HG03095 (cell line): ENCODE data around the gene PPP1R9A.
"Not testable (repeated sequence)": the region's sequence is repeated elsewhere in the genome, so short reads cannot be mapped to it uniquely, and the experiment has no call there.

Source experiments
- ATAC-seq: cut with Tn5 transposase; IDR thresholded peaks from one replicate; pipeline ENCODE4 v1.9.1; 2021; ENCODE audit warnings: moderate library complexity; ENCODE audit not compliant: unreplicated experiment

PPP1R9A gene

DNA sequence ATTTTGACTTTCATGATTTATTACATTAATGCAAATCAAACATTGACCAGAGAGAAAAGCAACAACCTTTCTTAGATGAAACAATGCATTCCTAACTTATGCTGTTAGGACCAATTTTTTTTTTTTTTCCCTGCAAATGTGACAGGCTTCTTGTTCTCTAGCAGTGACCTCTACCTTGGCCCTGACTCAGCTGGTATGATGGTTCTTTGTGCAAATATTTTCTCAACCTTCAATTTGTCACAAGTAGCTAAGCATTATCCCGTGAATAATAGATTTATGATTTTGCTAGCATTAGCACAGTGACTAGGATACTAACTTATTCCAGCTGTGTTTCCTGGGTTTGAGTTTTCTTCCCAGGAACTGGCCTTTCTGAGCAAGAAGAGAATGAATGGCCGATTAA is 64.9 kb downstream of the PPP1R9A start:
- ATAC-seq: no peak

DNA sequence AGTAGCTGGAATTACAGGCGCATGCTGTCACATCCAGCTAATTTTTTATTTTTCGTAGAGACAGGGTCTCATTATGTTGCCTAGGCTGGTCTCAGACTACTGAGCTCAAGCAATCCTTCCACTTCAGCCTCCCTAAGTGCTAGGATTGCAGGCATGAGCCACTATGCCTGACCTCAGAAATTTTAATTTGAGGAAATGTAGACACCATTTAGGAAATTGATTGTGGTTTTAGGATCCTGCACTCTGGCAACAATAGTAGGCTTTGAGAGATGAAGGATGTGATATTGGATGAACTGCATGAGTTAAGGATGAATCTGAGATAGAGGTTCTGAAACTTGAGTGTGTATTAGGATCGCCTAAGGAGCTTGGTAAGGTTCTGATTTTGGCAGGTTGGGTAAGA is 66.5 kb downstream of the PPP1R9A start:
- no peak for ATAC-seq

DNA sequence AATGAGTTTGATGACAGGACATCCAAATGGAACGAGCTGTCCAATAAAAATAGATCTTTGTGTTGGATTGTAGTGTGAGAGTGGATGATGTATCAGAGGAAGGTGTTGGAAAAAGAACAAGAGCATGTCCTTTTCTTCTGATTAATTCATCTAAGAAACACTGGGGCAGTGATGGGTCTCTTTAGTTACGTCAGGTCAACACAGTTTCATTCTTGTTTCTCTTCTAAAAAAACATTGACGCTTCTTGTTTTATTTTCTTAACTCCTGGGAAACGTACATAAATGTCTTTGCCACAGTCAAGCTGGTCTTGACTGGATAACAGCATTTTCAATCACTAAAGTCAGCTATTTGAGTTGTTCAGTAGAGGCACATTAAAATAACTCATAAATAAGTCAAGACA is 67.0 kb downstream of the PPP1R9A start:
- ATAC-seq: no peak

DNA sequence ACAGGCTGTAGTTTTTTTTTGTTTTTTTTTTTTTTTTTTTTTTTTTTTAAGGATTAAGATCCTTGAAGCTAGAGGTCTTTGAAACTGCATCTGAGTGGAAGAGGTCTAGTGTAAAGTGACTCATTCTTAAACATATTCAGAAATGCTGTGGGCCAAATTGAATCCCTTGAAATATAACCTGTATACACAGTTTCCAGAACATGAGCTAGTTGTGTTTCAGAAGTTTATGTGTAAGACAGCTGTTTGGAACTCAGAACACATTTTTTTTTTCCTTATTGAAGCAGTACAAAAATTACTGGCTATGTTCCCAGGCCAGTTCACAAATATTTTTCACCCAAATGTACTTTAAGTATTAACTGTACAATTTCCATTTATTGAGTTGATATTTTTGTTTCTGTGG is 67.9 kb downstream of the PPP1R9A start:
- no peak for ATAC-seq

DNA sequence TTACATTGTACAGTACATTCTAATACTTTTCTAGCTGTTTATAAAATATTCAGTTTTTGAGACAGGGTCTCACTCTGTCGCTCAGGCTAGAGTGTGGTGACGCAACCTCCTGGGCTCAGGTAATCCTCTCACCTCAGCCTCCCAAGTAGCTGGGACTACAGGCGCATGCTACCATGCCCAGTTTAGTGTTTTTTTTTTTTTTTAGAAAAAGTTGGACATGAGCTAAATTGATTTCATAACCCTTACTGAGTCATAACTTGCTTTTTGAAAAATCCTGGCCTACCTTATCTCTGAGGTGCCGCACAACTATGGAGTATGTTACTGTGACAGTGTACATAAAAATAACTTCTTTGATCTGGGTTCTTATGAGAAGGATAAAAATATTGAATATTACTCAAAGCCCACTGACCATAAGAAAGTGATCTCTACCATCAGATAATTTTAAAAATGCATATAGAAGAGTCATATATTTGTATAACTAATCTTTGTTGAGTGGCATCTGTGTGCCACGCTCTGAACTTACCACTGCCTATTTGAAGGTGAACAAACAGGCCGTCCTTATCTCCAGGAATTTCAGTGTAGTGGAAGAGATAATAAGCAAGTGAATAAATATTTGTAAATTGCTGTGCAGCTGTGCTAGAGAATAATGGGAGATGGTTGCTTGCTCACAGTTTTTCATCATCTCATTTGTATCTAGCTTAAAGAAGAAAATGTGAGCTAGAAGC is 73.2 kb downstream of the PPP1R9A start:
- ATAC-seq: no peak

DNA sequence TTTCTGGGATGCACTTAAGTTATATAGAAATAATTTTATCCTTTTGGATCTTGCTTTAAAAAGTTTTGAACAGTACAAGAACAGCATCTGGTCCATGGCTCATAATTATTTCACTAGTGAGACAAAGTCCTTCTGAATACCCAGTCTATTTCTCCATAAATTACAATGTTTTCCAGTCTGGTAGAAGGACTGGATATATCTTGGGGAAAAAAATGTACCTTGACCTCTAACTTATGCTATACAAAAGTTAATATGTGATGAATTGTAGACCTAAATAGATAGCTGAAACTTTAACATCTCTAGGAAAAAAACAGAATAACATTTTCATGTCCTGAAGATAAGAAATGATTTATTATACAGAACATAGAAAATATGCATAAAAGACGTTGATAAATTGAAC is 88.5 kb downstream of the PPP1R9A start:
- ATAC-seq: no peak

DNA sequence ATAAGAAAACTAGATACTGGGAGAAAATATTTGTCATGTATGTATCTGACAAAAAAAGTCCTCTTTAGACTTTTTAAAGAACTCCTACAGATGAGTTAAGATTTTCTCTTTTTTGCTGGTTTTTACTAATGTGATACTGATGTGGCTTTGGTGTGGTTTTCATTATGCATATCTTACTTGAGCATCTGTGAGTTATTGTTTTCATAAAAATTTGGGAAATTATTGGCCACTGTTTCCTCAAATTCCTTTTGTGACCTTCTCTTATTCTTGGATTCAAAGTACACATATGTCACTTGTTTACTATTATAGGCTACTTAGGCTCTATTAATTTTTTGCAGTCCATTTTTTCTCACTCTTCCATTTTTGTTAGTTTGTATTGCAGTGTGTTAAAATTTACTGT is 89.0 kb downstream of the PPP1R9A start:
- no peak for ATAC-seq

DNA sequence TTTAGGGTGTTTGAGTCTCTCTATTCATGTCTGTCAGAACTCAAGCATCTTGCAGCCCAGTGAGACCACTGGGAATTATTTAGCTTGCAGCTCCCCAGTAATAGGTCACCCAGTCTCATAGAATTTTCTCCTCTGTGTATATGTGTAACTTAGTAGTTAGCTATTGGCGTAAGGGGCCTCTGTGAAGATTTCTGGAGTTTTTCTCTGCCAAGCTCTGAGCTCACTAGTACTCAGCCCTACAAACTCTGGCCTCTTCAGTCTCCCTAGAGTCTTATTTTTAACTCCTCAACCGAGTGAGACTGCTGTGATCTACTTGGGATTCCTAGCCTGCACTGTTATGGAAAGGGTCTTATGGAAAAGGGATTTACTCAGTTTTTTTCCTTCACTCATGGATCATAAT is 90.2 kb downstream of the PPP1R9A start:
- no peak for ATAC-seq

DNA sequence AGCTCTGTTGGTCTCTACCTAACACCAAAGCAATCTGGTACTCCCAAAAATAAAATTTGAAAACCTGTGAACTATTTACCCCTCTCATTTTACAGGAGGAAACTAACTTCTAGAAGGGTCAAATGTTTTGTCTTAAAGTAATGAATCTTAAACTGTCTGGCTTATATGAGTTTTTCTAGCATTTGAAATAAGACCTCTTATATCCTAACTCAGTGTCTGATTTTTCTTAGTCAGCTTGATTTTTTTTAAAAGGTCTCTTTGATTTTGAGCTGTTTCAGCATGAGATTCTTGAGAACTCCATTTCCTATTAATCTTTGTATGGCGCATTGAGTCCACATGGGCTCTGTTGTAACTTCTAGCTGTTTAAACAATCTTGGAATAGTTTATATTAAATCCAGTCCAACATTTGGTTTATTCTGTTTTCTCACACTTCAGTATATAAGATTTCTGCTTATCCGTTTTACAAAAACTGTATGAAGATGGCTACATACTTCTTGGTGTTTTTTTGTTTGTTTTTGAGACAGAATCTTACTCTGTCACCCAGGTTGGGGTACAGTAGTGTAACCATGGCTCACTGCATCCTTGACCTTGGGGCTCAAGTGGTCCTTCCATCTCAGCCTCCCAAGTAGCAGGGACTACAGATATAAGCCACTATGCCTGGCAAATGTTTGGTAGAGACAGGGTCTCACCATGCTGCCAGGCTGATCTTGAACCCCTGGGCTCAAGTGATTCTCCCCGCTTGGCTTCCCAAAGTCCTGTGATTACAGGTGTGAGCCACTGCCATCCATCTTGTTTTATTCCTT is 91.1 kb downstream of the PPP1R9A start:
- ATAC-seq: no peak

DNA sequence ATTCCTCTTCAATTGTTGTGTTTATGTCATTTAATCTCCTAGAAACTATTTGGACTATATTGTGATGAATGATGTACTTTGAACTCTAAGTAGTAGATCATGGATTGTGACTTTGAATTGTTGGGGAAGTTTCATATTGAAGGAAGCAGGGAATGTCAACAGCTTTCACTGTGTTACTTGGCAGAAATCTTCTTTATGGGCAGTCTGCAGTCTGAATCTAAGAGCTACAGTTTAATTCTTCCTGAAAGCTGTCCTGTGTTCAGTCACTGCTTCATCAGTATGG is 91.6 kb downstream of the PPP1R9A start:
- no peak for ATAC-seq

DNA sequence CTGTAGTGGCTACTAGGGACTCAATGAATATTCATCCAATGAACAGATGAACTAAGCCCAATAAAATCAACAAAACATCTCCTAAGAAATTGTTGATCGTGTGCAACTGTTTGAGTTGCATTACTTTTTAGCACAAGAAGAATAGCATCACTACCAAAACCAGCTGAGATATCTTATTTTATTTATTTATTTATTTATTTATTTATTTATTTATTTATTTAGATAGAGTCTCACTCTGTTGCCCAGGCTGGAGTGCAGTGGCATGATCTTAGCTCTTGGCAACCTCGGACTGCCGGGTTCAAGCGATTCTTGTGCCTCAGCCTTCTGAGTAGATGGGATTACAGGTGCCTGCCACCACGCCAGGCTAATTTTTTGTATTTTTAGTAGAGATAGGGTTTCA is 92.2 kb downstream of the PPP1R9A start:
- ATAC-seq: not testable (repeated sequence)

DNA sequence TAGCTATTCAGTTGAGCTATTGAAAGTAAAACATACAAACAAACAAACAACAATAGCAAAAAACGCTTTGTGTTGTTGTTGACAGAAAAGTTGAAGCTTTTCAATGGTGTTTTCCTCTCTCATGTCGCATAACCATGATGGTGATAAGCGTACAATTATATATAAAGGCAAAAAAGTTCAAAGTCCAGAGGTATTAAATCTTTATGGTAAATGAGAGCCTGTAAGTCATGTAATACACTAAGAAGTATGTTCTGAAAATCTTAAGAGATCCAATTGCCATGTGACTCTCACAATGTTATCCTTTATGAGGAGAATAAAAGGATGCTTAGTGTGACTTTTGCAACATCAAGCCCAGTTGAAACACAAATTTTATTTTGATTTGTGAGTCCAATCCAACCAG is 93.9 kb downstream of the PPP1R9A start:
- no peak for ATAC-seq

DNA sequence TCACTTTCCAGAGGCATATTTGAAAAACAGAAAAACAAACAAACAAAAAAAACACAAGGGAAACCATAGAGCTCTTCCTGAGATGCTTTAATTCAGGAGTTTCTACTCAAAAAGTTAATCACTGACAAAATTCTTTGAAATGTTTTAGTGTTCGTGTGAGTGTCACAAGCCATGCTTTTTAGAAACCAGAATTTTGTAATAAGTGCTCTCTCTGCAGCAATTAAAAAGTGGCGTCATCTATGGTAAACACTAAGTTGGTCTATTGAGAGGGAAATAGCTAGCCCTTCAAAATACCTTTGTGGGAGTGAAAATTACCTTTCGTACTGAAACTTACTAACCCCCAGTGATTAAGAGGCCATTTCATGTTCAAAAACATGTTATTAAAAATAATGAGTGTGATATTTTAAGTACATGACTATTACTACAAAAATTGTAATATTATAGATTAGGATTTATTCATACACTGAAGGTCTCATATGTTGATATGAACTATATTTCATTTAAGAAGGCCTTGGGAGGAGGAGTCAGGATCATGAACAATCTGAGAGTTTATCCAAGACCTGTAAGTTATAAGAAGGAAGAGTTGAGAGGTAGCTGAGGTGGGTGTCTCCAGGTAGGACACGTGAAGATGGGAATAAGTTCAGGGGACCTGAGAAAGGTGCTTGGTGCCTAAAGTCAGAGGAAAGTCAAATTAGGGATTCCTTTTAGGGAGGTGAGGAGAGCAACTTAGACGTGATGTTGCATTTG is 94.6 kb downstream of the PPP1R9A start:
- ATAC-seq: no peak

DNA sequence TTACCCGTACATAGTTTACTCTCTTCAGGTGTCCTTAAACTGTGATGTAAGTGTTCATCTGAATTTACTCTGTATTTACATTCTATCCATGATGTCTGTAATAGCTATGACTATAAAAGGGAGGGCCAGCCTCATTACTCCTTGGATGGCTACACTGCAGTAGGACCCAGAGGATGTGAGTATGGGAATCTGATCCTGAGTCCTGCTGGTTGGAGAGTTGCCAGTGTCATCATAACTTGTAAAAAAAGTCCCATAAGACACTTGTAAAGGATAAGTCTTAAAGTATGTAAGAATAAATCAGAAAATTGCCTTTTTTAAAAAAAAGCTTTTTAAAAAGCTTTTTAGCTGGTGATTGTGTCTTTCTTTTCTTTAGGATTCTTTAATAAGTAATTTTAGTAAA is 95.4 kb downstream of the PPP1R9A start:
- ATAC-seq: no peak

DNA sequence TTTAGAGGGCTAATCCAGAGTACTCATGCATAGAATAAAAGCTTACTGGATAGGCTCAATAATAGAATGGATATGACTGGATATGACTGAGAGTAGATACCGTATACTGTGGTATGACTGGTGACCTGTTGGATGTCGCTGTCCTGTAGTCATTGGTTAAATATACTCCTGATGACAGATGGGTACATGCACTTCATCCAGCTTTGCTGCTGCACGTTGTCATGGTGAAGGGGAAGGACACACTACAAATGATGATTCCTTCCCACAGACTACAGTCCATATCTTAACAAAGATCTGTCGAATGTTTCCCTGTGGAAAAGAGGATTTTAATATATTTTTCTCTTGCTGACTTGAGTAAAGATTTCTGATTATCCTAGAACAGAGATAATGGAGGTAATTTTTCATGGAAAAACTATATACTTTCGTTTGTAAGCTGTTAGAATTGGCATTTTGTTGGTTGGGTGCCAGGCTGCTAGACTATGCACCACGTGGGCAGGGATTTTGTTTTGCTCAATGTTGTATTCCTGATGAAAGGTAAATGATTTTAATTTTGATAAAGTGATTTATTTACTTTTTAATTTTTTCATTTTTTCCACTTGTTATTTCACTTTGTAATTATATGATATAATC is 97.3 kb downstream of the PPP1R9A start:
- ATAC-seq: no peak

DNA sequence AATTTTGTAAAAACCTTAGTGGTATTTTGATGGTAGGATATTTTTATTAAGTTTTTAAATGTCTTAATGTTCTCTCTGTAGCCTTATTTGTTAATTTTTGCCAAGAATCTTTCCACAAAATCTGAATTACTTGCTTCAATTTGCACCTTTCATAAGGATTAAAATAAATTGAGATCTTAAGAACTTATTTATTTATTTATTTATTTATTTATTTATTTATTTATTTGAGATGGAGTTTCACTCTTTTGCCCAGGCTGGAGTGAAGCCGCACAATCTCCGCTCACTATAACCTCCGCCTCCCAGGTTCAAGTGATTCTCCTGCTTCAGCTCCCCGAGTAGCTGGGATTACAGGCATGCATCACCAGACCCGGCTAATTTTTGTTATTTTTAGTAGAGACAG is 98.6 kb downstream of the PPP1R9A start:
- no peak for ATAC-seq

DNA sequence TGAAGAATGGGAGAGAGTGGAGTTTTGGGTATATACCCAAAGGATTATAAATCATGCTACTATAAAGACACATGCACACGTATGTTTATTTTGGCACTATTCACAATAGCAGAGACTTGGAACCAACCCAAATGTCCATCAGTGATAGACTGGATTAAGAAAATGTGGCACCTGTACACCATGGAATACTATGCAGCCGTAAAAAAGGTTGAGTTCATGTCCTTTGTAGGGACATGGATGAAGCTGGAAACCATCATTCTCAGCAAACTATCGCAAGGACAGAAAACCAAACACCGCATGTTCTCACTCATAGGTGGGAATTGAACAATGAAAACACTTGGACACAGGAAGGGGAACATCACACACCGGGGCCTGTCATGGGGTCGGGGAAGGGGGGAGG is 101.4 kb downstream of the PPP1R9A start:
- ATAC-seq: not testable (repeated sequence)

DNA sequence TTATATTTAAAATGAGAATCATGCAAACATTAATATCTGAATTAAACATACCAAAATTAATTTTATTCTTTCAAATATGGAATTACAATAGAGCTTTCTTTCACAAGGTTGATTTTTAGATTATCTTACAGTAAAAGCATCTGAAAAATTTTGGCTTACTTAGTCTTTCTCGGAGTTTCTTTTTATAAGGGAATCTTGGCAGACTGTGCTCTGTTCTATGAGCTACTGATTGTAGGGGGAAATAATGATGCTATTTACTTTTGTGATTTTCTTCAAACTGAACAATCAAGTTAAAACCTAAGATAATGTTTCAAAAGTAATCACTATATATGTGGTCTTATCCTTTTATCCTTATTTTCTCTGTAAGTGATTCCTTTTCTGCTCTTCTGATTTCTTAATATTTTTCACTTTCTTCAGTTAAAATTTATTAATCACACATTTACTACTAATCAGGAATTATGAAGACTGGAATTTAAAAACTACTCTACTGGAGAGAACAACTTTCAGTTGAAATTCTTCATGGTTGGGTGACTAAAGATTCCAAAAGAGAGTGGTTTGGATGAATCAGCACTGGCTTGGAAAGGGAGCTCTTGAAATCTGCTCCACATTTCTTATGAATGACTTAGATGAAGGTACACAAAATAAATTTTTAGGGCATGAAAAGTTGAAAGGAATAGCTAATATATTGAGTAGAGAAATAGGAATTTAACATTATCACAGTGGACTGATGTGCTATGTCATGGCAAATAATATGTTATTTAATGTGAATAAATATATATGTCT is 103.9 kb downstream of the PPP1R9A start:
- ATAC-seq: no peak

DNA sequence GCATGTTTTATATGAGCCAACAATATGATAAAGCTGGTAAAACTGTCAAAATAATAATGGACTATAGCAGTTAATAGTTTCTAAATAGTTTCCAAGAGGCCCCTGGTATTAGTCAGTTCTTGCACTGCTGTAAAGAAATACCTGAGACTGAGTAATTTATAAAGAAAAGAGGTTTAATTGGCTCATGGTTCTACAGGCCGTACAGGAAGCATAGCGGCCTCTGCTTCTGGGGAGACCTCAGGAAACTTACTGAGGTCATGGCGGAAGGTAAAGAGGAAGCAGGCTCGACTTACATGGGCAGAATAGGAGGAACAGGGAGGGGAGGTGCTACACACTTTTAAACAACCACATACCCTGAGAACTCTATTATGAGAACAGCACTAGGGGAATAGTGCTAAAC is 104.6 kb downstream of the PPP1R9A start:
- ATAC-seq: no peak

DNA sequence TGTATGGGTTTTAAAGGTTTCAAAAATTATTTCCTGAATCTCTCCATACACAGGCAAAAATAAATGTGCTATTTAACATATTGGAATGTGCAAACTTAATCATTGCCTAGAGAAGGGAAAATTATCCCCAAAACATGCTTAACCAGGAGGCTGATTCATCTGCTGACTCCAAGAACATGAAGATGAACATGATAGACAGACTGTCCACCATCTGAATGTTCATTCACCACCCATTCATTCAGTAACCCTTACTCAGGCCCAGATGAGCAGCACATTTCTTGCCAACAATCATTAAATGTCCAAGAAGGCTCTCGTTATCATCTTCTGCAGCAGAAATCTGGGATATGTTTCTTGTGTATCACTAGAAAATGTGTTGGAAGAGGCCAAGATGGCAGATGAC is 110.6 kb downstream of the PPP1R9A start:
- ATAC-seq: no peak

DNA sequence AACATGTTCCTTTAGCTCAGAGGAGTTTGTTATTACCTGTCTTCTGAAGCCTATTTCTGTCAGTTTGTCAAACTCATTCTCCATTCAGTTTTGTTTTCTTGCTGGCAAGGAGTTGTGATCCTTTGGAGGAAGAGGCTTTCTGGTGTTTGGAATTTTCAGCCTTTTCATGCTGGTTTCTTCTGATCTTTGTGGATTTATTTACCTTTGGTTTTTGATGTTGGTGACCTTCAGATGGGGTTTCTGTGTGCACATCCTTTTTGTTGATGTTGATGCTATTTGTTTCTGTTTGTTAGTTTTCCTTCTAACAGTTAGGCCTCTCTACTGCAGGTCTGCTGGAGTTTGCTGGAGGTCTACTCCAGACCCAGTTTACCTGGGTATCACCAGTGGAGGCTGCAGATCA is 118.6 kb downstream of the PPP1R9A start:
- ATAC-seq: no peak
